Measurements from ENCODE around the gene TMEM191C. TPM values are rescaled to one million over a fixed set of nuclear protein-coding genes. Genes with fewer than 3 reads are reported as not detected.
"Not testable (repeated sequence)": the region's sequence is repeated elsewhere in the genome, so short reads cannot be mapped to it uniquely, and the experiment has no call there.

TMEM191C gene
- total and polyA plus RNA-seq, 2 of the 8 experiments (the other 6 are each of a cell fraction or from before 2014, with no cell fraction given): 0.74 to 2.6 TPM

DNA sequence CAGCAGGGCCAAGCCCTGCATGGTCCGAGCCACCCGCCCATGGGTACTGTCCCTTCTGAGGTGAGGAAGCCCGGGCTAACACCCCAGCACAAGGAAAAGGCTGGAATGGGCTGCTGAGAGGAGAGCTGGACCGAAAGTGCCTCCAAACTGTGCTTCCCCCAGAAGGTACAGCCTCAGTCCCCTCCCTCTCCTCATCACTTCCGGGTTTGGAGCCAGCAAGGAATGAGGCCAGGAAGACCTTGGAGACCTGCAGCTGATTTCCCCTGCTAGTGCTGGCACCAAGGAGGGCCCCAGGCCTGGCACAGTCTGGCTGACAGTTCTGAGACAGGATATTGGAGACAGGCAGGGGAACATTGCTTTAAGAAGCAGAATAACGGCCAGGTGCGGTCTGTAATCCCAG is 31.3 kb downstream of the TMEM191C start:
- H4K20me1 ChIP-seq (replicated peaks in 1 of 2; ENCODE audit: control insufficient read depth in 1 of 2, insufficient read depth in 2 of 2, low read length in 2 of 2); H2AFZ ChIP-seq (ENCODE audit: low read length); H3K9me3 ChIP-seq (ENCODE audit: insufficient read depth in 2 of 2, low read depth in 1 of 2, low read length in 1 of 2); H3K4me2 ChIP-seq (ENCODE audit: insufficient read depth in 1 of 2, low read depth in 2 of 2, low read length in 2 of 2); H2BK5ac ChIP-seq (ENCODE audit: low read depth, low read length); CTCF ChIA-PET (ENCODE audit: partially characterized antibody); H3K4me3 ChIP-seq (ENCODE audit: extremely low read depth in 1 of 4, insufficient read depth in 2 of 4, low read depth in 3 of 4, low read length in 4 of 4); H3K23me2 ChIP-seq (ENCODE audit: low read depth, low read length); H3K79me1 ChIP-seq (ENCODE audit: low read depth, low read length); POLR2A ChIA-PET (ENCODE audit: partially characterized antibody); FAIRE-seq; H3K27ac ChIP-seq (ENCODE audit: low read depth, low read length); H4K91ac ChIP-seq (replicated peaks; ENCODE audit: insufficient read length, low read length); H3K79me2 ChIP-seq (ENCODE audit: control insufficient read depth in 1 of 2, insufficient read depth in 2 of 2, low read length in 2 of 2); DNase-seq (ENCODE audit: low read depth in 1 of 2, low spot score in 2 of 2); H3K18ac ChIP-seq (ENCODE audit: extremely low read depth, low read length); H2BK20ac ChIP-seq (ENCODE audit: low read length); H3K56ac ChIP-seq (replicated peaks; ENCODE audit: insufficient read length, low read depth, low read length); H2BK12ac ChIP-seq (ENCODE audit: low read depth, low read length); H3K27me3 ChIP-seq (replicated peaks in 1 of 4; ENCODE audit: control insufficient read depth in 3 of 4, extremely low read depth in 1 of 4, insufficient read depth in 3 of 4, low read length in 3 of 4); H3K9ac ChIP-seq (replicated peaks in 1 of 4; ENCODE audit: extremely low read depth in 1 of 4, low read depth in 3 of 4, low read length in 3 of 4); H3K4ac ChIP-seq (replicated peaks; ENCODE audit: insufficient read length, low read depth, low read length); H4K8ac ChIP-seq (ENCODE audit: extremely low read depth, insufficient read depth, low read length); H3K4me1 ChIP-seq (replicated peaks in 1 of 4; ENCODE audit: control insufficient read depth in 3 of 4, insufficient read depth in 4 of 4, low read length in 3 of 4); H3K23ac ChIP-seq (ENCODE audit: insufficient read length); H3K14ac ChIP-seq (ENCODE audit: insufficient read length); H2BK120ac ChIP-seq (replicated peaks; ENCODE audit: low read depth, low read length); H2BK15ac ChIP-seq (ENCODE audit: low read length); H2AK5ac ChIP-seq (ENCODE audit: low read depth, low read length); H4K5ac ChIP-seq (ENCODE audit: insufficient read length, low read depth, low read length); H3K36me3 ChIP-seq (ENCODE audit: control insufficient read depth in 2 of 4, insufficient read depth in 4 of 4, low read length in 3 of 4): not testable (repeated sequence)
- no CpG with 5 or more reads among the region's 7 CpGs for whole genome bisulfite sequencing, 2 experiments (ENCODE audit: extremely low coverage in 1 of 2, insufficient coverage in 1 of 2, insufficient read length in 1 of 2, insufficient replicate concordance in 2 of 2, low coverage in 1 of 2, low lambda C conversion rate in 2 of 2, missing lambda C conversion rate in 1 of 2)

DNA sequence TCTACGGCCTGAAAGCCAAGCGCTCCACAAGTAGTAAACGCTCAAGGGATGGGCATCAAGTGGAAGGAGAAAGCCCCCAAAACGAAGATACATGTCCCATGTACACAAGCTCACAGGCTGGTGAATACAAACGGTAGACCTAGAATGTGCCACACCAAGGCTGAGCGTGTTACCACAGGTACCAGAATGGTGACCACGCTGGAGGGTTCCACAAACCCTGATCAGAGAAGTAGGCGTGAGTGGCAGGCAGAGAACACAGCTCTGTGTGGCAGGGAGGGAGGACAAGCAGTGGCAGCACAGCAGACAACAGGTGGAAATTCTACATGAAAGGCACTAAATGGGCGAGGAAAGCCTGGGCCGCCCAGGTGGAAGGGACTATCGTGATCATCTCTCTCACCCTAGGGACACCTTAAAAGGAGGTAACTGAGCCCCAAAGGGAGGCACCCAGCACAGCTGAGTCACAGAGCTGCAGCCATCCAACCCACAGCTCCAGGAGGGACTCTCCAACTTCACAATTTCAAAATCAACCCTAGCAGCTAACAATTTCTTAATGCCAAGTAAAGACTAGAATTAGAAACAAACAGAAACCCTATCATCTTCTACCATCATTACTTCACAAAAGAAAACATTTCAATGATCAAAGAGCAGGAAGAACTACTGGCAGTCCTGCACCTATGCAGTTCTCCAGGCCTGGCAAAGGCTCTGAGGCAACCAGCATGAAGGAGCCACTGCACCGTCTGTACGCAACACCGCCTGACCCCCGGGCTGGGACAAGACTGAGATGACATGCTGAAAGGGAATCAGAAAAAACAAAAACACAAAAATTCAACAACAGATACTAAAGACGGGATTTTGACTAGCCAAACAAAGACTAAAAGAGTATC is 32.7 kb downstream of the TMEM191C start:
- H3K4me1 ChIP-seq (replicated peaks in 1 of 4; ENCODE audit: control insufficient read depth in 3 of 4, insufficient read depth in 4 of 4, low read length in 3 of 4); H2BK5ac ChIP-seq (ENCODE audit: low read depth, low read length); H3K79me2 ChIP-seq (ENCODE audit: control insufficient read depth in 1 of 2, insufficient read depth in 2 of 2, low read length in 2 of 2); H4K91ac ChIP-seq (replicated peaks; ENCODE audit: insufficient read length, low read length); DNase-seq (ENCODE audit: low read depth in 1 of 2, low spot score in 2 of 2); H3K14ac ChIP-seq (ENCODE audit: insufficient read length); H3K9me3 ChIP-seq (ENCODE audit: insufficient read depth in 2 of 2, low read depth in 1 of 2, low read length in 1 of 2); H2BK20ac ChIP-seq (ENCODE audit: low read length); H3K23me2 ChIP-seq (ENCODE audit: low read depth, low read length); H3K9ac ChIP-seq (replicated peaks in 1 of 4; ENCODE audit: extremely low read depth in 1 of 4, low read depth in 3 of 4, low read length in 3 of 4); FAIRE-seq; H2AFZ ChIP-seq (ENCODE audit: low read length); H3K18ac ChIP-seq (ENCODE audit: extremely low read depth, low read length); H3K79me1 ChIP-seq (ENCODE audit: low read depth, low read length); H3K36me3 ChIP-seq (ENCODE audit: control insufficient read depth in 2 of 4, insufficient read depth in 4 of 4, low read length in 3 of 4); H3K4me2 ChIP-seq (ENCODE audit: insufficient read depth in 1 of 2, low read depth in 2 of 2, low read length in 2 of 2); H4K20me1 ChIP-seq (replicated peaks in 1 of 2; ENCODE audit: control insufficient read depth in 1 of 2, insufficient read depth in 2 of 2, low read length in 2 of 2); H2BK12ac ChIP-seq (ENCODE audit: low read depth, low read length); H3K23ac ChIP-seq (ENCODE audit: insufficient read length); H2BK120ac ChIP-seq (replicated peaks; ENCODE audit: low read depth, low read length); POLR2A ChIA-PET (ENCODE audit: partially characterized antibody); CTCF ChIA-PET (ENCODE audit: partially characterized antibody); H3K56ac ChIP-seq (replicated peaks; ENCODE audit: insufficient read length, low read depth, low read length); H3K4me3 ChIP-seq (ENCODE audit: extremely low read depth in 1 of 4, insufficient read depth in 2 of 4, low read depth in 3 of 4, low read length in 4 of 4); H2AK5ac ChIP-seq (ENCODE audit: low read depth, low read length); H3K27ac ChIP-seq (ENCODE audit: low read depth, low read length); H2BK15ac ChIP-seq (ENCODE audit: low read length); H4K8ac ChIP-seq (ENCODE audit: extremely low read depth, insufficient read depth, low read length); H4K5ac ChIP-seq (ENCODE audit: insufficient read length, low read depth, low read length); H3K4ac ChIP-seq (replicated peaks; ENCODE audit: insufficient read length, low read depth, low read length); H3K27me3 ChIP-seq (replicated peaks in 1 of 4; ENCODE audit: control insufficient read depth in 3 of 4, extremely low read depth in 1 of 4, insufficient read depth in 3 of 4, low read length in 3 of 4): not testable (repeated sequence)
- WGBS, 2 experiments (ENCODE audit: extremely low coverage in 1 of 2, insufficient coverage in 1 of 2, insufficient read length in 1 of 2, insufficient replicate concordance in 2 of 2, low coverage in 1 of 2, low lambda C conversion rate in 2 of 2, missing lambda C conversion rate in 1 of 2): no CpG with 5 or more reads among the region's 16 CpGs
